ENCODE results near the gene CNPY4.
A peak's percentile ranks its signal among the peaks of the same experiment; 100 is the strongest.
"Not testable (repeated sequence)": the region's sequence is repeated elsewhere in the genome, so short reads cannot be mapped to it uniquely, and the experiment has no call there.

The CNPY4 gene

DNA sequence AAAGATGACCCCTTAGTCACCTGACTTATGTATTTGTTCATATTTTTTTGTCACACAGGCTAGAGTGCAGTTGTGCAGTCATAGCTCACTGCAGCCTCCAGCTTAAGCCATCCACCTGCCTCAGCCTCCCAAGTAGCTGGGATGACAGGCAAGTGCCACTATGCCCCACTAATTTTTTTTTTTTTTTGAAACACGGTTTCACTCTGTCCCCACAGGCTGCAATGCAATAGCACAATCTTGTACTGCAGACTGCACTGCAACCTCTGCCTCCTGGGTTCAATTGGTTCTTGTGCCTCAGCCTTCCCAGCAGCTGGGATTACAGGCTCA, 9.2 kb downstream of the CNPY4 start:
- TF ChIP-seq, protein P1, sequence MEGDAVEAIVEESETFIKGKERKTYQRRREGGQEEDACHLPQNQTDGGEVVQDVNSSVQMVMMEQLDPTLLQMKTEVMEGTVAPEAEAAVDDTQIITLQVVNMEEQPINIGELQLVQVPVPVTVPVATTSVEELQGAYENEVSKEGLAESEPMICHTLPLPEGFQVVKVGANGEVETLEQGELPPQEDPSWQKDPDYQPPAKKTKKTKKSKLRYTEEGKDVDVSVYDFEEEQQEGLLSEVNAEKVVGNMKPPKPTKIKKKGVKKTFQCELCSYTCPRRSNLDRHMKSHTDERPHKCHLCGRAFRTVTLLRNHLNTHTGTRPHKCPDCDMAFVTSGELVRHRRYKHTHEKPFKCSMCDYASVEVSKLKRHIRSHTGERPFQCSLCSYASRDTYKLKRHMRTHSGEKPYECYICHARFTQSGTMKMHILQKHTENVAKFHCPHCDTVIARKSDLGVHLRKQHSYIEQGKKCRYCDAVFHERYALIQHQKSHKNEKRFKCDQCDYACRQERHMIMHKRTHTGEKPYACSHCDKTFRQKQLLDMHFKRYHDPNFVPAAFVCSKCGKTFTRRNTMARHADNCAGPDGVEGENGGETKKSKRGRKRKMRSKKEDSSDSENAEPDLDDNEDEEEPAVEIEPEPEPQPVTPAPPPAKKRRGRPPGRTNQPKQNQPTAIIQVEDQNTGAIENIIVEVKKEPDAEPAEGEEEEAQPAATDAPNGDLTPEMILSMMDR (conservative IDR thresholded peaks at IDR 0.05; ENCODE audit: low read depth) = no peak
- ChIA-PET CTCF (interaction anchor here (0.6 kb wide), 1 partner anchor 20 kb away, joined by 4 read pairs; no protein-coding TSS in a partner anchor), POLR2A (ENCODE audit: low non-redundant PET) (no interaction called here)
- DNase-seq (ENCODE audit: low spot score) = no peak
- H3K27ac ChIP-seq = no peak overlapping the region

DNA sequence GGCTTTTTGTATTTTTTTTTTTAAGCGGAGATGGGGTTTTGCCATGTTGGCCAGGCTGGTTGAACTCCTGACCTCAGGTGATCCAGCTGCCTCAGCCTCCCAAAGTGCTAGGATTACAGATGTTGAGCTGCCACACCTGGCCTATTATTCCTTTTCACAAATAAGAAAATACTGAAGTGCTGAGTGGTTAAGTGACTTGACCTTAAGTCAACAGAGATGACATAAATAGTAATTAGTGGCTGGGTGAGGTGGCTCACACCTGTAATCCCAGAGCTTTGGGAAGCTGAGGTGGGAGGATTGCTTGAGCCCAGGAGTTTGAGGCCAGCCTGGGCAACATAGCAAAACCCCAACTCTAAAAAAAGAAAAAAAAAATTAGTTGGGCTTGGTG, 10.8 kb downstream of the CNPY4 start:
- H3K27ac ChIP-seq; POLR2A ChIA-PET (ENCODE audit: low non-redundant PET); DNase-seq (ENCODE audit: low spot score): not testable (repeated sequence)
- CTCF ChIA-PET = interaction anchor here (0.5 to 1.6 kb wide), 9 partner anchors 9 to 1191 kb away, joined by 3 to 6 read pairs (median 4); partner anchors contain the start of gene STAG3

DNA sequence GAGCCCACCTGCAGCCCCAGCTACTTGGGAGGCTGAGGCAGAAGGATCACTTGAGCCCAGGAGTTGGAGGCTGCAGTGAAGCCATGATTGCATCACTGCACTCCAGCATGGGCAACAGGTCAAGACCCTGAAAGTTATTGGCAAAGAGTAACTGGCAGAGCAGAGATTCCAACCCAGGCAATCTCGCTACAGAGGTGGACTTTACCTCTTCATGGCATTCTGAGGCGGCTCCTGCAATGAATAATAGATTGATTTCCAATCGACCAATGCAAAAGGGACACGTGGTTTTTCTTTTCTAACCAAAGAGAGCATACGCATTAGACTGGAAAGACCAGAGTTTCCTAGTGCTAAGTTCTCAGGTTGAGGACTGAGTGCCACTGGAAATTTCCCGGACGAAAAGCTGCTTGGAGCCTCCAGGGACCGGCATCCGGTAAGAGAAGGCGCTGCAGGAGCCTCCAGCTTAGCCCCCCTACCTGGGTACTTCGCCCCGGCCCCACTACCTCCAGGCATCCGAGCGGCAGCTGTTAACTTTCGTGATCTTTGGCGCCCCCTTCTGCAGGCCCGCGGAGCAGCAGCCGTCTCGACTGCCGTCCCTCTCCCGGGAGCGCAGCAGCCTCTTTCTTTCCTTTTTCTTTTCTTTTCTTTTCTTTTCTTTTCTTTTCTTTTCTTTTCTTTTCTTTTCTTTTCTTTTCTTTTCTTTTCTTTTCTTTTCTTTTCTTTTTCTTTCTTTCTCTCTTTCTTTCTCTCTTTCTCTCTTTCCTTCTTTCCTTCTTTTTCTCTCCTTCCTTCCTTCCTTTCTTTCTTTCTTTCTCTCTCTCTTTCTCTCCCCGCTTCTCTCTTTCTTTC, 11.4 kb downstream of the CNPY4 start:
- ChIA-PET CTCF (interaction anchor here (0.5 to 1.6 kb wide), 13 partner anchors 8 to 289 kb away, joined by 3 to 6 read pairs (median 4); partner anchors contain the start of genes AP4M1, MCM7, PVRIG and STAG3), POLR2A (ENCODE audit: low non-redundant PET) (no interaction called here)
- H3K27ac ChIP-seq = no peak overlapping the region
- TF ChIP-seq, protein P1 (conservative IDR thresholded peaks at IDR 0.05; ENCODE audit: low read depth) = peak; percentile 98
- no peak for DNase-seq (ENCODE audit: low spot score)

DNA sequence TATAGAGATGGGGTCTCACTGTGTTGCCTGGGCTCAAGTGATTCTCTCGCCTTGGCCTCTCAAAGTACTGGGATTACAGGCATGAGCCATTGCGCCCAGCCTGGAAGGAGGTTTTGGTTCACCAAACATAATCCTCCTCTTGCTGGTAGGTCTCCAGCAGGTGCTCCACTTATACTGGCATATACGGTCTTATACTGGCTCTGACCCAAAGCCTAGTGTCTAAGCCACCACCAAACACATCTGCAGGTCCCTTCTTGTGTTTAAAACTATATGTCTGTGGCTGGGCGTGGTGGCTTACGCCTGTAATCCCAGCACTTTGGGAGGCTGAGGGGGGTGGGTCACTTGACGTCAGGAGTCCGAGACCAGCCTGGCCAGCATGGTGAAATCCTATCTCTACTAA, 12.7 kb downstream of the CNPY4 start:
- POLR2A ChIA-PET (ENCODE audit: low non-redundant PET) = interaction anchor here (0.6 kb wide), 1 partner anchor 25 kb away, joined by 3 read pairs; no protein-coding TSS in a partner anchor
- CTCF ChIA-PET = interaction anchor here (0.7 to 1.2 kb wide), 8 partner anchors 22 to 288 kb away, joined by 3 to 7 read pairs (median 4); partner anchors contain the start of gene GPC2
- H3K27ac ChIP-seq = no peak overlapping the region
- no peak for DNase-seq (ENCODE audit: low spot score)
- TF ChIP-seq, protein P1 (conservative IDR thresholded peaks at IDR 0.05; ENCODE audit: low read depth) = no peak

DNA sequence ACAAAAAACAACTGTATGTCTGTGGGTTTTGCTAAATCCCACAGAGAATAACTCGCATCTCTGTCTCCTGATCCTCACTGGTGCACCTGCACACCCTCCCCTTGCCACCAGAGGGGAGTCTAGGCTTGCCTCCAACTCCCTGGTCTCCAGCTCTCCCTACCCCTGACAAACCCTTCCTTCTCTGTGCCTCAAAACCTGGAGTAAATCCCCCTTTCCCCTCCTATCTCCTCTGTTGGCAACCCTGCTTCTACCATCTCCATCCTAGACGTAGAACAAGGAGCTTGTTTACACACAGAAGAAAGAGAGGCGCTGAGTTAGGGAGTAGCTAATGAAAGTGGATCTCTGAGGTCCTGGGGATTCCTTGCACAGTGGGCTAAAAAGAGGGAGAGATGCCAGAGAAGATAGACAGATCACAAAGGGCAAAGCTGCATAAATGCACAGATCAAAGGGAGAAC, 13.3 kb downstream of the CNPY4 start:
- ChIA-PET CTCF (interaction anchor here (0.5 to 1.1 kb wide), 13 partner anchors 22 to 574 kb away, joined by 3 to 7 read pairs (median 3); partner anchors contain the start of gene GPC2), POLR2A (ENCODE audit: low non-redundant PET) (interaction anchor here (0.6 kb wide), 2 partner anchors 14 to 25 kb away, joined by 3 to 6 read pairs; no protein-coding TSS in a partner anchor)
- peak; percentile 77 for DNase-seq (ENCODE audit: low spot score)
- TF ChIP-seq, protein P1 (conservative IDR thresholded peaks at IDR 0.05; ENCODE audit: low read depth) = peak; percentile 97
- no peak overlapping the region for H3K27ac ChIP-seq

DNA sequence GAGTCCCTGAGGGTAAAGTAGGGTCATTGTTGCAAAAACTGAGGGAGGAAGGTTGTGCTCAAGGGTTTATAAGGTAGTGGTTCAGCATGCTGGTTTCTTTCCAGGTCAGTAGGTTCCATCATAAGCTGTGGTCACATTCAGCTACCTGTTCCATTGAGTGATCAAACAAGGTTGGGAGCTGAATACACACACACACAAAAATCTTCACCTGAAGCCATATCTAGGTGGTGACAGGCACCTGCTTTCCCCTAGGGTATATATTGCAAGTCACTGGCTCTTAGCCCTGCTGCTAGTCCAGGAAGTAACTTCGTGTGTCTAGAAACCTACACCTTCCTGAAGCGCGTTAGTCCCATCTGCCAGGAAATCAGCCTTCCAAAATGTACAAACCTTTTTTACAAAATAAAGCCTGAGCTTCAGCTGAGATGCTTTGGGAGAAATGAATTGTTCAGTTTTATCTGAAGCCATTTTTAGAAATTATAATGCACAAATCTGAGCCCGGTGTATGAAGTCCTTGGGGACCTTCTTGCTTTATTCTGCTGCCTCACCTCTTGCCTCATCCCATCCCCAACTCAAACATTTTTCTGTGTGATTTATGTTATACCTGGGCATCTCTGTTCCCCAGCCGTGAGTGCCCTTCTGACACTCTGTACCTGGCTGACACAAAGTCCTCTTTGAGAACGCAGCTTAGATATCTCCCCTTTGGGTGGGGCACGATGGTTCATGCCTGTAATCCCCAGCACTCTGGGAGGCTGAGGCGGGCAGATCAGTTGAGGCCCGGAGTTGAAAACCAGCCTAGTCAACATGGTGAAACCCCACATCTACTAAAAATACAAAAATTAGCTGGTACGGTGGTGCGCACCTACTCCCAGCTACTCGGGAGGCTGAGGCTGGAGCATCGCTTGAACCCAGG, 18.7 kb downstream of the CNPY4 start:
- ChIA-PET POLR2A (ENCODE audit: low non-redundant PET) (no interaction called here), CTCF (interaction anchor here (0.6 to 0.7 kb wide), 3 partner anchors 7 to 123 kb away, joined by 4 to 6 read pairs (median 5); no protein-coding TSS in a partner anchor)
- no peak for DNase-seq (ENCODE audit: low spot score)
- TF ChIP-seq, protein P1 (conservative IDR thresholded peaks at IDR 0.05; ENCODE audit: low read depth) = no peak
- no peak overlapping the region for H3K27ac ChIP-seq
